ENCODE measurements around the gene LRRFIP1. TPM values are rescaled to one million over a fixed set of nuclear protein-coding genes. Genes with fewer than 3 reads are reported as not detected.
"Not testable (repeated sequence)": the region's sequence is repeated elsewhere in the genome, so short reads cannot be mapped to it uniquely, and the experiment has no call there.

LRRFIP1 gene
- polyA plus RNA-seq, 1 donor (not counting 4 experiments of a cell fraction or from before 2014, with no cell fraction given), result 115 TPM

DNA sequence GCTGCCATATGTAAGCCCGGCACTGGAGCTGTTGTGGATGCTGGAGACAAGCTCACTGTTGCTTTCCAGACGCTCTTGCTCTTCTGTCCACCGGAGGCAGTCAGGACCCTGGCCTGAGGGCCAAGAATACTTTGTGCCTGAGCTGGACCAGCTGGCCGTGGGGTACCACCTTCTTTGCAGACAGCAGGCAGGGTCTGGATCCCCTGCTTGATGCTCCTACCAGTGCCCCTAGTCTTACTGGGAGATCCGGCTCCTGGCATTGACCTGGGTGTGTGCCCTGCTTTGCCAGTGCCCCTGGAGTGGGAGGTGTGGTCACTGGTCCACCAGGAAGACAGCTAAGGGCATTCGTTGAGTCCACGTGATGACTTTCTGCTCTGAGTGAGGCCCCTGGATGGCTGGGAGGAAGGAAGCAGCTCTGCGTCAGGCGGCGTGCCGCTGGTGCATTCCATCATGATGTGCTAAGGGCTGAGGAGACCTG, 59.3 kb downstream of the LRRFIP1 start:
- no peak for TF ChIP-seq EZH2 (IDR thresholded peaks at IDR 0.05; ENCODE audit: low read length)
- TF ChIP-seq, protein P1, sequence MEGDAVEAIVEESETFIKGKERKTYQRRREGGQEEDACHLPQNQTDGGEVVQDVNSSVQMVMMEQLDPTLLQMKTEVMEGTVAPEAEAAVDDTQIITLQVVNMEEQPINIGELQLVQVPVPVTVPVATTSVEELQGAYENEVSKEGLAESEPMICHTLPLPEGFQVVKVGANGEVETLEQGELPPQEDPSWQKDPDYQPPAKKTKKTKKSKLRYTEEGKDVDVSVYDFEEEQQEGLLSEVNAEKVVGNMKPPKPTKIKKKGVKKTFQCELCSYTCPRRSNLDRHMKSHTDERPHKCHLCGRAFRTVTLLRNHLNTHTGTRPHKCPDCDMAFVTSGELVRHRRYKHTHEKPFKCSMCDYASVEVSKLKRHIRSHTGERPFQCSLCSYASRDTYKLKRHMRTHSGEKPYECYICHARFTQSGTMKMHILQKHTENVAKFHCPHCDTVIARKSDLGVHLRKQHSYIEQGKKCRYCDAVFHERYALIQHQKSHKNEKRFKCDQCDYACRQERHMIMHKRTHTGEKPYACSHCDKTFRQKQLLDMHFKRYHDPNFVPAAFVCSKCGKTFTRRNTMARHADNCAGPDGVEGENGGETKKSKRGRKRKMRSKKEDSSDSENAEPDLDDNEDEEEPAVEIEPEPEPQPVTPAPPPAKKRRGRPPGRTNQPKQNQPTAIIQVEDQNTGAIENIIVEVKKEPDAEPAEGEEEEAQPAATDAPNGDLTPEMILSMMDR (optimal IDR thresholded peaks at IDR 0.05 in 1 of 3, IDR thresholded peaks at IDR 0.05 in 1 of 3, conservative IDR thresholded peaks at IDR 0.05 in 1 of 3; ENCODE audit: extremely low read depth in 1 of 3, insufficient read depth in 2 of 3, low read length in 3 of 3), result peak; percentile 18 to 44 (median 21)
- Histone ChIP-seq H3K27ac (ENCODE audit: control insufficient read depth, insufficient read depth, low read length) (peak overlapping the region; percentile 38), H2AFZ (ENCODE audit: control insufficient read depth, low read length) (no peak overlapping the region), H3K9me3 (ENCODE audit: control insufficient read depth, low read depth, low read length) (no peaks in the 10 kb centered on the region), H3K4me2 (ENCODE audit: control insufficient read depth, extremely low read depth, insufficient read depth, low read depth, low read length) (no peak overlapping the region), H3K9me1 (ENCODE audit: control insufficient read depth, extremely low read depth, insufficient read depth, low read length) (no peaks in the 10 kb centered on the region), H3K9ac (ENCODE audit: control insufficient read depth, extremely low read depth, insufficient read depth, low read length) (no peak overlapping the region), H3K4me1 (ENCODE audit: control insufficient read depth, extremely low read depth, insufficient read depth, low read length) (peaks cover 31% of the 10 kb centered on the region), H3K79me2 (ENCODE audit: control insufficient read depth, insufficient read depth, low read length) (no peaks in the 10 kb centered on the region), H3K4me3 (ENCODE audit: control insufficient read depth in 2 of 3, extremely low read depth in 1 of 3, insufficient read depth in 2 of 3, low read depth in 1 of 3, low read length in 3 of 3) (no peak overlapping the region), H4K20me1 (ENCODE audit: control insufficient read depth, extremely low read depth, insufficient read depth, low read length) (no peaks in the 10 kb centered on the region), H3K36me3 (ENCODE audit: control insufficient read depth in 2 of 2, extremely low read depth in 1 of 2, insufficient read depth in 2 of 2, low read length in 2 of 2) (no peaks in the 10 kb centered on the region), H3K27me3 (ENCODE audit: control insufficient read depth, extremely low read depth, insufficient read depth, low read length) (no peaks in the 10 kb centered on the region)
- FAIRE-seq, result no peak
- dilution Hi-C loops (cut with MboI; ENCODE audit: extremely low pct_ligation_motif_present, low sequenced_read_pairs), result no loop called here
- DNase-seq (ENCODE audit: low read depth, low spot score), result no peak

DNA sequence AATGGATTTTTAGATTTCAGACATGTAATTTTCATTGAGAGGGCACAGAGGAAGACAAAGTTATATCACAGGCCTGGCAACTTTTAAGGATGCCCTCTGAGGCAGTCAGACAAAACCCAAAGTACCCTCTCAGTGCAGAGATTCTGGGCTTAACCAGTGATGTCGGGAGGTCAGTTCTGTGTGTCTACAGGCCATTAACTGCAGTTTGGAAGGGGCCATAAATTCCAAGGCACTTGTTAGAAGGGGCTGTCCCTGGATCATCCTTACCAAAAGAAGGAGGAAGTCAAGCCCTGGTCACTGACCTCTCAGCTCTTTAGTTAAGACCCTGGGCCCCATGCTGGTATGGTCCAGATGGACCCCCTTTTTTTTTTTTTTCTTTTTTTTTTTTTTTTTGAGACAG, 60.7 kb downstream of the LRRFIP1 start:
- FAIRE-seq (no peak), DNase-seq (ENCODE audit: low read depth, low spot score) (no peak)
- Histone ChIP-seq H3K4me2 (ENCODE audit: control insufficient read depth, extremely low read depth, insufficient read depth, low read depth, low read length) (peak overlapping the region; percentile 57), H3K27me3 (ENCODE audit: control insufficient read depth, extremely low read depth, insufficient read depth, low read length) (no peaks in the 10 kb centered on the region), H4K20me1 (ENCODE audit: control insufficient read depth, extremely low read depth, insufficient read depth, low read length) (no peaks in the 10 kb centered on the region), H3K4me1 (ENCODE audit: control insufficient read depth, extremely low read depth, insufficient read depth, low read length) (peaks cover 31% of the 10 kb centered on the region), H3K79me2 (ENCODE audit: control insufficient read depth, insufficient read depth, low read length) (peaks cover 7% of the 10 kb centered on the region), H3K9ac (ENCODE audit: control insufficient read depth, extremely low read depth, insufficient read depth, low read length) (peak overlapping the region; percentile 65), H3K9me3 (ENCODE audit: control insufficient read depth, low read depth, low read length) (no peaks in the 10 kb centered on the region), H3K36me3 (ENCODE audit: control insufficient read depth in 2 of 2, extremely low read depth in 1 of 2, insufficient read depth in 2 of 2, low read length in 2 of 2) (no peaks in the 10 kb centered on the region), H3K27ac (ENCODE audit: control insufficient read depth, insufficient read depth, low read length) (peak overlapping the region; percentile 83), H3K9me1 (ENCODE audit: control insufficient read depth, extremely low read depth, insufficient read depth, low read length) (no peaks in the 10 kb centered on the region), H2AFZ (ENCODE audit: control insufficient read depth, low read length) (no peak overlapping the region), H3K4me3 (ENCODE audit: control insufficient read depth in 2 of 3, extremely low read depth in 1 of 3, insufficient read depth in 2 of 3, low read depth in 1 of 3, low read length in 3 of 3) (peak overlapping the region in 1 of 3 experiments; percentile 34)
- dilution Hi-C loops (cut with MboI; ENCODE audit: extremely low pct_ligation_motif_present, low sequenced_read_pairs), result no loop called here
- TF ChIP-seq, protein P1 (optimal IDR thresholded peaks at IDR 0.05 in 1 of 3, IDR thresholded peaks at IDR 0.05 in 1 of 3, conservative IDR thresholded peaks at IDR 0.05 in 1 of 3; ENCODE audit: extremely low read depth in 1 of 3, insufficient read depth in 2 of 3, low read length in 3 of 3), result no peak

DNA sequence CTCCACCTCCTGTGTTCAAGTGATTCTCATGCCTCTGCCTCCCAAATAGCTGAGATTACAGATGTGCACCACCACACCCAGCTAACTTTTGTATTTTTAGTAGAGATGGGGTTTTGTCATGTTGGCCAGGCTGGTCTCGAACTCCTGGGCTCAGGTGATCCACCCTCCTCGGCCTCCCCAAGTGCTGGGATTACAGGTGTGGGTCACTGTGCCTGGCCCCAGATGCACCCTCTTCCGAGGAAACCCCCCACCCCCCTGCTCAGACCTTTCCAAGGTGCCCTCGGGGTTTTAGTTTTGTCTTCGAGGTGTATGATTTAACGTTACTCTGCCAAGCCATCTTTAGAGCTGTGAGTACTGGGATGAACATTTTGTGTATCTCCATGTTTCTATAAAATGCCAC, 61.2 kb downstream of the LRRFIP1 start:
- H3K36me3 ChIP-seq (ENCODE audit: control insufficient read depth in 2 of 2, extremely low read depth in 1 of 2, insufficient read depth in 2 of 2, low read length in 2 of 2); H4K20me1 ChIP-seq (ENCODE audit: control insufficient read depth, extremely low read depth, insufficient read depth, low read length); H3K9ac ChIP-seq (ENCODE audit: control insufficient read depth, extremely low read depth, insufficient read depth, low read length); dilution Hi-C loops (cut with MboI; ENCODE audit: extremely low pct_ligation_motif_present, low sequenced_read_pairs); DNase-seq (ENCODE audit: low read depth, low spot score); H3K27me3 ChIP-seq (ENCODE audit: control insufficient read depth, extremely low read depth, insufficient read depth, low read length); H3K4me2 ChIP-seq (ENCODE audit: control insufficient read depth, extremely low read depth, insufficient read depth, low read depth, low read length); H2AFZ ChIP-seq (ENCODE audit: control insufficient read depth, low read length); H3K4me3 ChIP-seq (ENCODE audit: control insufficient read depth in 2 of 3, extremely low read depth in 1 of 3, insufficient read depth in 2 of 3, low read depth in 1 of 3, low read length in 3 of 3); H3K9me3 ChIP-seq (ENCODE audit: control insufficient read depth, low read depth, low read length); H3K79me2 ChIP-seq (ENCODE audit: control insufficient read depth, insufficient read depth, low read length); H3K9me1 ChIP-seq (ENCODE audit: control insufficient read depth, extremely low read depth, insufficient read depth, low read length); FAIRE-seq: not testable (repeated sequence)
- Histone ChIP-seq H3K27ac (ENCODE audit: control insufficient read depth, insufficient read depth, low read length) (peak overlapping the region; percentile 83), H3K4me1 (ENCODE audit: control insufficient read depth, extremely low read depth, insufficient read depth, low read length) (peaks cover 31% of the 10 kb centered on the region)
